Measurements from ENCODE around the gene TCF23. TPM values are rescaled to one million over a fixed set of nuclear protein-coding genes. Genes with fewer than 3 reads are reported as not detected.
"Not testable (repeated sequence)": the region's sequence is repeated elsewhere in the genome, so short reads cannot be mapped to it uniquely, and the experiment has no call there.

The TCF23 gene
- total RNA-seq, 2 experiments from 2014 or later, result not detected

DNA sequence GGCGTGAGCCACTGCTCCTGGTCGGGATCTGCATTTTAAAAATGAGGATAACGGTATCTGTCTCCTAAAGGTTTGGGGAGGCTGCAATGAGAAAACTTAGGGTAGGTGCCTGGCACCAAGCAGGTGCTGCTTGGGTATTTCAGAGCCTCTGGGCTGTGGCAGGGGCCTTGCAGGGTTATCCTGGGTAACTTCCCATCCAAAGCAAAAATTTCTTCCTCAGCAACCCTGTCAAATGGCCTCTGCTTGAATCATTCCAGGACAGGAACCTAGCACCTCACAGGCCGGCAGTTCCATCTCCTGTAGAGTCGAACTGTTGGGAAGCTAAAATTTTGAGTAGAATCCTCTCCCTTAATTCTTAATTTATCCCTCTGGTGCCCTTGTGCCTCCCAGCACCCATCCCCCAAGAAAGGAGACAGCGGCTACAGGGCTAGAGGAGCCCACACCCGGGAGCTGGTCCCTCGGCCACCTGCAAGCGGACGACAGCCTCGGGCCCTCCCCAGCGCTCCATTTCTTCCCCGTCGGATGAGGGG lies 30.7 kb upstream of the TCF23 start:
- Mint-ChIP-seq H3K4me3 (peak overlapping the region; percentile 7), H3K4me1 (ENCODE audit: low read depth) (peaks cover 13% of the 10 kb centered on the region), H3K27ac (no peak overlapping the region), H3K9me3 (no peaks in the 10 kb centered on the region), H3K27me3 (peaks cover 33% of the 10 kb centered on the region), H3K36me3 (ENCODE audit: low read depth) (no peaks in the 10 kb centered on the region)
- ATAC-seq (ENCODE audit: poor library complexity) (no peak), DNase-seq (no peak)
- Histone ChIP-seq H3K27ac (ENCODE audit: low read depth in 1 of 2, low read length in 2 of 2) (no peak overlapping the region), H3K4me1 (ENCODE audit: insufficient read depth, low read length) (peaks cover 16% of the 10 kb centered on the region), H3K9me3 (ENCODE audit: control insufficient read depth in 1 of 2, insufficient read depth in 1 of 2, low read length in 2 of 2) (peaks cover 0 to 4% of the 10 kb centered on the region in 2 experiments), H3K36me3 (ENCODE audit: insufficient read depth, low read length) (no peaks in the 10 kb centered on the region), H3K4me3 (ENCODE audit: low read length) (no peak overlapping the region), H3K27me3 (ENCODE audit: control insufficient read depth in 1 of 2, insufficient read depth in 2 of 2, low read length in 2 of 2) (peaks cover 13 to 14% of the 10 kb centered on the region in 2 experiments)
- TF ChIP-seq, protein P1, sequence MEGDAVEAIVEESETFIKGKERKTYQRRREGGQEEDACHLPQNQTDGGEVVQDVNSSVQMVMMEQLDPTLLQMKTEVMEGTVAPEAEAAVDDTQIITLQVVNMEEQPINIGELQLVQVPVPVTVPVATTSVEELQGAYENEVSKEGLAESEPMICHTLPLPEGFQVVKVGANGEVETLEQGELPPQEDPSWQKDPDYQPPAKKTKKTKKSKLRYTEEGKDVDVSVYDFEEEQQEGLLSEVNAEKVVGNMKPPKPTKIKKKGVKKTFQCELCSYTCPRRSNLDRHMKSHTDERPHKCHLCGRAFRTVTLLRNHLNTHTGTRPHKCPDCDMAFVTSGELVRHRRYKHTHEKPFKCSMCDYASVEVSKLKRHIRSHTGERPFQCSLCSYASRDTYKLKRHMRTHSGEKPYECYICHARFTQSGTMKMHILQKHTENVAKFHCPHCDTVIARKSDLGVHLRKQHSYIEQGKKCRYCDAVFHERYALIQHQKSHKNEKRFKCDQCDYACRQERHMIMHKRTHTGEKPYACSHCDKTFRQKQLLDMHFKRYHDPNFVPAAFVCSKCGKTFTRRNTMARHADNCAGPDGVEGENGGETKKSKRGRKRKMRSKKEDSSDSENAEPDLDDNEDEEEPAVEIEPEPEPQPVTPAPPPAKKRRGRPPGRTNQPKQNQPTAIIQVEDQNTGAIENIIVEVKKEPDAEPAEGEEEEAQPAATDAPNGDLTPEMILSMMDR (IDR thresholded peaks at IDR 0.05), result no peak
- POLR2A ChIA-PET, result interaction anchor here (0.8 kb wide), 1 partner anchor 47 kb away, joined by 3 read pairs; the partner anchor contains the start of gene OST4
- CTCF ChIA-PET, result no interaction called here
- intact Hi-C loops (cut with DNase I, micrococcal nuclease), result no loop called here

DNA sequence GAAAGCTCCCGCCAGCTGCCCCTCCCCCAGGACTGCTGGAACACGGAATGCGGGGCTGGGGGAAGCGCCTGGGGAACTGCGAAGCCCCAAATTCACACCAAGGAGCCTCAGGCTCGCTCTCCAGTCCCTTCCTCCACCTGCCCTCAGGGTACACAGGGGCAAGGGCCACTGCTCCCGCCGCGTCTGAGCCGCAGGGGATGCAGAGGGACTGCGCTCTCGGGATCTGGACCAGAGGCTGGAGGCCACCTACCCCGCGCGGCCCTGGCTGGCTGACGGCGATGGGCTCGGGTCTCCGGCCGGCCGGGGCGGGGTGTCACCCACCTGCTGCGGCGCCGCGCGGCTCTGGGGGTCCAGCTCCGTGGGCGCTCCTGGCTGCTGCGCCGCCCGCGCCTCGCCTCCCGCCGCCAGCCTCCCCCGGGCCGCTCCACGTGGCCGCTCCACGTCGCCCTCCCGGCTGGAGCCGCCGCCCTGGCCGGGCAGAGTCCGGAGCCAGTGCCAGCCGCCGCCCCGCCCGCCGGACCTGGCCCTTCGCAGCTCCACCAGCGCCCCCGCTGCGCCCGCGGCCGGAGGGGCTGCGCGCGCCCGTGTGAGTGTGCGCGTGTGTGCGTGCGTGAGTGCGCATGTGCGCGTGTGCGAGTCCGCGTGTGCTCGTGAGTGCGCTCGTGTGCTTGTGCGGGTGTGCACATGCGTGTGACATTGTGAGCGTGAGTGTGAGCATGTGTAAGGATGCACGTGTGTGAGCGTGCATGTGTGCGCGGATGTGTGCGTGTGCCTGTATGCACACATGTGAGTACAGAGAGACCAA lies 30.1 kb upstream of the TCF23 start, which contains the start of gene CGREF1:
CGREF1 (minus strand) TSS at position 604 of the 805 bp plus-strand sequence. CDS start 14,762 bp downstream, outside the sequence.
- ATAC-seq (ENCODE audit: poor library complexity), result no peak
- ChIA-PET CTCF (no interaction called here), POLR2A (interaction anchor here (0.8 kb wide), 1 partner anchor 47 kb away, joined by 3 read pairs; the partner anchor contains the start of gene OST4)
- Histone ChIP-seq H3K4me3 (ENCODE audit: low read length) (peak within 1 kb of the TSS; percentile 24), H3K4me1 (ENCODE audit: insufficient read depth, low read length) (peaks cover 21% of the 10 kb centered on the region), H3K36me3 (ENCODE audit: insufficient read depth, low read length) (no peaks in the 10 kb centered on the region), H3K9me3 (ENCODE audit: control insufficient read depth in 1 of 2, insufficient read depth in 1 of 2, low read length in 2 of 2) (peaks cover 0 to 4% of the 10 kb centered on the region in 2 experiments), H3K27me3 (ENCODE audit: control insufficient read depth in 1 of 2, insufficient read depth in 2 of 2, low read length in 2 of 2) (peaks cover 13 to 14% of the 10 kb centered on the region in 2 experiments), H3K27ac (ENCODE audit: low read depth in 1 of 2, low read length in 2 of 2) (no peak within 1 kb of the TSS)
- intact Hi-C loops (cut with DNase I, micrococcal nuclease), result no loop called here
- DNase-seq, result peak in 2 of 14 experiments; percentile 25 to 43
- Mint-ChIP-seq H3K36me3 (ENCODE audit: low read depth) (no peaks in the 10 kb centered on the region), H3K9me3 (no peaks in the 10 kb centered on the region), H3K4me3 (peak within 1 kb of the TSS; percentile 81), H3K4me1 (ENCODE audit: low read depth) (peaks cover 18% of the 10 kb centered on the region), H3K27me3 (peaks cover 33% of the 10 kb centered on the region), H3K27ac (no peak within 1 kb of the TSS)
- TF ChIP-seq, protein P1 (IDR thresholded peaks at IDR 0.05), result no peak

DNA sequence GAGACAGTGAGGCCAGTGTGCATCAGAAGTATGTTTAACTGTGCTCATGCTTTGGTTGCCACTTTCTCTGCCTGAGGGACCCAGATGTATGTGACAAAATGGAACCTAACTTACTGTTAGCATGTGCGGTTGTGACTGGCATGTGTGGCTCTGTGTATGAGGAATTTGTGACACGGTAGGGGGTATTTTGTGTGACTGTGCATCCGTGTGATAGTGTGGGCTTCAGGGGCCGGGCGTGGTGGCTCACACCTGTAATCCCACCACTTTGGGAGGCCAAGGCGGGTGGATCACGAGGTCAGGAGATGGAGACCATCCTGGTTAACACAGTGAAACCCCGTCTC lies 29.5 kb upstream of the TCF23 start:
- ATAC-seq (ENCODE audit: poor library complexity); intact Hi-C loops (cut with DNase I, micrococcal nuclease): not testable (repeated sequence)

More for the DNA sequence above, 29.5 kb upstream of the TCF23 start:
- DNase-seq; POLR2A ChIA-PET; CTCF ChIA-PET; H3K27ac Mint-ChIP-seq; H3K36me3 ChIP-seq (ENCODE audit: insufficient read depth, low read length); H3K36me3 Mint-ChIP-seq (ENCODE audit: low read depth); H3K27ac ChIP-seq (ENCODE audit: low read depth in 1 of 2, low read length in 2 of 2); H3K9me3 Mint-ChIP-seq; H3K9me3 ChIP-seq (ENCODE audit: control insufficient read depth in 1 of 2, insufficient read depth in 1 of 2, low read length in 2 of 2): not testable (repeated sequence)
- Mint-ChIP-seq H3K4me1 (ENCODE audit: low read depth) (peaks cover 18% of the 10 kb centered on the region), H3K4me3 (peak overlapping the region; percentile 81), H3K27me3 (peaks cover 33% of the 10 kb centered on the region)
- H3K4me3 ChIP-seq (ENCODE audit: low read length), result peak overlapping the region; percentile 24
- peaks cover 13 to 14% of the 10 kb centered on the region in 2 experiments for H3K27me3 ChIP-seq (ENCODE audit: control insufficient read depth in 1 of 2, insufficient read depth in 2 of 2, low read length in 2 of 2)
- H3K4me1 ChIP-seq (ENCODE audit: insufficient read depth, low read length), result peaks cover 26% of the 10 kb centered on the region
